Gastrocnemius medialis (tissue), 4 donors: Measurements from ENCODE around the gene POU2AF1.

Experiments used
- POLR2A ChIP-seq, 2 donors: fragments of 450-650 bp; IDR thresholded peaks; one replicate each; pipeline ENCODE4 v1.6.1; 2017; ENCODE audit warnings: antibody characterized with exemption in 2 of 2, mild to moderate bottlenecking in 2 of 2, moderate library complexity in 2 of 2
- TF ChIP-seq, protein P1 (sequence below), 5 experiments: fragments of 450-650 bp in 3 of 5; fragments of 200-600 bp in 2 of 5; sonication (generic) in 2 of 5; IDR thresholded peaks in 4 of 5; conservative IDR thresholded peaks in 1 of 5; 1 replicate in 4 of 5; 2 replicates in 1 of 5; pipeline ENCODE4 v1.5.1; 2016 to 2019; ENCODE audit warnings: antibody characterized with exemption in 5 of 5, mild to moderate bottlenecking in 3 of 5, moderate library complexity in 3 of 5

- TF ChIP-seq, protein P1, sequence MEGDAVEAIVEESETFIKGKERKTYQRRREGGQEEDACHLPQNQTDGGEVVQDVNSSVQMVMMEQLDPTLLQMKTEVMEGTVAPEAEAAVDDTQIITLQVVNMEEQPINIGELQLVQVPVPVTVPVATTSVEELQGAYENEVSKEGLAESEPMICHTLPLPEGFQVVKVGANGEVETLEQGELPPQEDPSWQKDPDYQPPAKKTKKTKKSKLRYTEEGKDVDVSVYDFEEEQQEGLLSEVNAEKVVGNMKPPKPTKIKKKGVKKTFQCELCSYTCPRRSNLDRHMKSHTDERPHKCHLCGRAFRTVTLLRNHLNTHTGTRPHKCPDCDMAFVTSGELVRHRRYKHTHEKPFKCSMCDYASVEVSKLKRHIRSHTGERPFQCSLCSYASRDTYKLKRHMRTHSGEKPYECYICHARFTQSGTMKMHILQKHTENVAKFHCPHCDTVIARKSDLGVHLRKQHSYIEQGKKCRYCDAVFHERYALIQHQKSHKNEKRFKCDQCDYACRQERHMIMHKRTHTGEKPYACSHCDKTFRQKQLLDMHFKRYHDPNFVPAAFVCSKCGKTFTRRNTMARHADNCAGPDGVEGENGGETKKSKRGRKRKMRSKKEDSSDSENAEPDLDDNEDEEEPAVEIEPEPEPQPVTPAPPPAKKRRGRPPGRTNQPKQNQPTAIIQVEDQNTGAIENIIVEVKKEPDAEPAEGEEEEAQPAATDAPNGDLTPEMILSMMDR (IDR thresholded peaks at IDR 0.05 in 4 of 5, conservative IDR thresholded peaks at IDR 0.05 in 1 of 5), result no peak
- no peak for TF ChIP-seq POLR2A (IDR thresholded peaks at IDR 0.05)
These were observed 16.1 kb downstream of the POU2AF1 start for GRCh38 chr11:111362887-111363411.
